ENCODE measurements around the gene DPEP2NB. TPM values are rescaled to one million over a fixed set of nuclear protein-coding genes. Genes with fewer than 3 reads are reported as not detected.
"Not testable (repeated sequence)": the region's sequence is repeated elsewhere in the genome, so short reads cannot be mapped to it uniquely, and the experiment has no call there.

DPEP2NB gene
- total RNA-seq, 1 donor from 2014 or later, result not detected

- ATAC-seq (no peak), DNase-seq (no peak)
- intact Hi-C loops (cut with micrococcal nuclease), result no loop called here
These were observed 26.2 kb downstream of the DPEP2NB start for GRCh38 chr16:67989322-67990017.

GRCh38 chr16:67988675-67989074 is 27.0 kb downstream of the DPEP2NB start:
- intact Hi-C loops (cut with micrococcal nuclease), result no loop called here
- DNase-seq, result no peak
- ATAC-seq, result no peak

GRCh38 chr16:67987460-67988160 is 28.1 kb downstream of the DPEP2NB start:
- ATAC-seq (peak; percentile 49), DNase-seq (no peak)
- intact Hi-C loops (cut with micrococcal nuclease), result no loop called here

GRCh38 chr16:67986949-67987348 is 28.8 kb downstream of the DPEP2NB start:
- no peak for DNase-seq
- ATAC-seq, result no peak
- intact Hi-C loops (cut with micrococcal nuclease), result no loop called here

- DNase-seq (no peak), ATAC-seq (no peak)
- intact Hi-C loops (cut with micrococcal nuclease), result no loop called here
These were observed 33.6 kb downstream of the DPEP2NB start for GRCh38 chr16:67982011-67982696.

GRCh38 chr16:67979955-67980678 is 35.6 kb downstream of the DPEP2NB start, which contains the start of gene DPEP3:
TSS of gene DPEP3 (minus strand) at chr16:67980499. CDS start at chr16:67980380, 119 bp downstream.
- ATAC-seq (no peak), DNase-seq (no peak)
- intact Hi-C loops (cut with micrococcal nuclease), result no loop called here

GRCh38 chr16:67977469-67978227 is 38.1 kb downstream of the DPEP2NB start:
- peak; percentile 28 for ATAC-seq
- no peak for DNase-seq
- intact Hi-C loops (cut with micrococcal nuclease), result no loop called here

GRCh38 chr16:67977005-67977404 is 38.7 kb downstream of the DPEP2NB start:
- DNase-seq (no peak), ATAC-seq (no peak)
- intact Hi-C loops (cut with micrococcal nuclease), result no loop called here

- intact Hi-C loops (cut with micrococcal nuclease), result no loop called here
- ATAC-seq, result no peak
- no peak for DNase-seq
These were observed 39.5 kb downstream of the DPEP2NB start for GRCh38 chr16:67976205-67976604.

- ATAC-seq (no peak), DNase-seq (no peak)
- intact Hi-C loops (cut with micrococcal nuclease), result no loop called here
These were observed 40.2 kb downstream of the DPEP2NB start for GRCh38 chr16:67975321-67976105.

- intact Hi-C loops (cut with micrococcal nuclease); ATAC-seq; DNase-seq: not testable (repeated sequence)
These were observed 43.4 kb downstream of the DPEP2NB start for GRCh38 chr16:67972285-67972684.

GRCh38 chr16:67971111-67971510 is 44.6 kb downstream of the DPEP2NB start:
- intact Hi-C loops (cut with micrococcal nuclease), result no loop called here
- DNase-seq, result no peak
- ATAC-seq, result no peak

- intact Hi-C loops (cut with micrococcal nuclease), result no loop called here
- no peak for ATAC-seq
These were observed 46.3 kb downstream of the DPEP2NB start for GRCh38 chr16:67969254-67970039.

GRCh38 chr16:67968400-67969253 is 47.1 kb downstream of the DPEP2NB start, which contains the start of gene SLC12A4:
TSS of gene SLC12A4 (minus strand) at chr16:67968637. CDS start at chr16:67968553, 84 bp downstream.
- intact Hi-C loops (cut with micrococcal nuclease), result no loop called here
- DNase-seq (peak; percentile 94), ATAC-seq (peak; percentile 90)

More at GRCh38 chr16:67969254-67970039, 46.3 kb downstream of the DPEP2NB start:
- DNase-seq, result peak; percentile 41

GRCh38 chr16:67967958-67968399 is 47.7 kb downstream of the DPEP2NB start:
- ATAC-seq (peak; percentile 42), DNase-seq (peak; percentile 81)
- intact Hi-C loops (cut with micrococcal nuclease), result no loop called here

All from left ventricle myocardium superior (tissue), 1 donor.